ENCODE measurements around the gene PODXL.
"Not testable (repeated sequence)": the region's sequence is repeated elsewhere in the genome, so short reads cannot be mapped to it uniquely, and the experiment has no call there.

Gene PODXL

DNA sequence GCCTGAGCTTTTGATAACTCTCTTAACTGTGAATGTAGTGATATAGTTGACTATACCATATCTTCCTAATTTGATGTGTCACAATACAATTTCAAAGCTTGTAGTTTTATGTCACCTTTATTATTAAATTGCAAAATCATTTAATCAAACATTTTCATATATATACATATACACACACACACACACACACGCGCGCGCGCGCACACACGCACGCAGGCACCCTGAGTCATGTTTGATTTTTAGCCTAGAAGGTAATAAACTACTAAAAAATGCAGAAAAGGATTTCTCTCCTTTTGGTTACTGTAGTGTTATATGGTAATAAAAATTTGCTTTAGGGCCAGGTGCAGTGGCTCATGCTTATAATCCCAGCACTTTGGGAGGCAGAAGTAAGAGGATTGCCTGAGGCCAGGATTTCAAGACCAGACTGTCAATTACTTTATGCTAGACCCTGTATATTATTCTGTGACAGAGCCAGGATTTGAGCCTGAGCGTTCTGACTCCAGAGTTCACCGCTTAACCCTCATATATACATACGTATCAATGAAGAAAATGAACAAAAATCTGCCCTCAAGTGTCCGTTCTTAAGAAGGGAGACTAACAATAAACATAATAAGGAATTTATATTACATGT, 89.6 kb downstream of the PODXL start:
- Histone ChIP-seq H3K4me3 (no peak overlapping the region), H3K27ac (no peak overlapping the region)
- no peak for DNase-seq (ENCODE audit: low spot score)
- TF ChIP-seq, protein P1, sequence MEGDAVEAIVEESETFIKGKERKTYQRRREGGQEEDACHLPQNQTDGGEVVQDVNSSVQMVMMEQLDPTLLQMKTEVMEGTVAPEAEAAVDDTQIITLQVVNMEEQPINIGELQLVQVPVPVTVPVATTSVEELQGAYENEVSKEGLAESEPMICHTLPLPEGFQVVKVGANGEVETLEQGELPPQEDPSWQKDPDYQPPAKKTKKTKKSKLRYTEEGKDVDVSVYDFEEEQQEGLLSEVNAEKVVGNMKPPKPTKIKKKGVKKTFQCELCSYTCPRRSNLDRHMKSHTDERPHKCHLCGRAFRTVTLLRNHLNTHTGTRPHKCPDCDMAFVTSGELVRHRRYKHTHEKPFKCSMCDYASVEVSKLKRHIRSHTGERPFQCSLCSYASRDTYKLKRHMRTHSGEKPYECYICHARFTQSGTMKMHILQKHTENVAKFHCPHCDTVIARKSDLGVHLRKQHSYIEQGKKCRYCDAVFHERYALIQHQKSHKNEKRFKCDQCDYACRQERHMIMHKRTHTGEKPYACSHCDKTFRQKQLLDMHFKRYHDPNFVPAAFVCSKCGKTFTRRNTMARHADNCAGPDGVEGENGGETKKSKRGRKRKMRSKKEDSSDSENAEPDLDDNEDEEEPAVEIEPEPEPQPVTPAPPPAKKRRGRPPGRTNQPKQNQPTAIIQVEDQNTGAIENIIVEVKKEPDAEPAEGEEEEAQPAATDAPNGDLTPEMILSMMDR (IDR thresholded peaks at IDR 0.05), result no peak

DNA sequence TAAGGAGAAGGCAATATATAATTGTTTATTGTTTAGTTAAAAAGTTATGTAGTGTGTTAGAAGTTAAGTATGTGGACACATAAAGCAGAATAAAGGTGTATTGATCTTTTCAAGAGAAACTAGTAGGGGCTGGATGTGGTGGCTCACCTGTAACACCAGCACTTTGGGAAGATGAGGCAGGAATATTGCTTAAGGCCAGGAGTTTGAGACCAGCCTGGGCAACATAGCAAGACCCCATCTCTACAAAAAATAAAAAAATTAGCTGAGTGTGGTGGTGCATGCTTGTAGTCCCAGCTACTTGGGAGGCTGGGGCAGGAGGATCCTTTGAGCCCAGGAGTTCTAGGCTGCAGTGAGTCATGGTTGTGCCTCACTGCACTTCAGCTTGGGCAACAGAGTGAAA, 93.7 kb downstream of the PODXL start:
- not testable (repeated sequence) for DNase-seq (ENCODE audit: low spot score); H3K4me3 ChIP-seq; H3K27ac ChIP-seq

DNA sequence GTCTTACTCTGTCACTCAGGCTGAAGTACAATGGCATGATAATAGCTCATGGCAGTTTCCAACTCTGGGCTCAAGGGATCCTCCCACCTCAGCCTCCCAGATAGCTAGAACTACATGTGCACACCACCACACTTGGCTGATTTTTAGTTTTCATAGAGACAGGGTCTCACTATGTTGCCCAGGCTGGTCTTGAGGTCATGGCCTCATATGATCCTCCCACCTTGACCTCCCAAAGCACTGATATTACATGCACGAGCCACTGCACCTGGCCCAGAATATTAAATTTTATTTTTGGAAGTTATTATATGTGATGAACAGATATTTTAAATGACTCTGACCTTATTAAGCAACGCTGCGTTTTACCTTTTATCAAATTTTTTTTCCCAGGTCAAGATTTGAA, 94.4 kb downstream of the PODXL start:
- no peak overlapping the region for H3K27ac ChIP-seq
- TF ChIP-seq, protein P1 (IDR thresholded peaks at IDR 0.05), result no peak
- no peak overlapping the region for H3K4me3 ChIP-seq
- no peak for DNase-seq (ENCODE audit: low spot score)

DNA sequence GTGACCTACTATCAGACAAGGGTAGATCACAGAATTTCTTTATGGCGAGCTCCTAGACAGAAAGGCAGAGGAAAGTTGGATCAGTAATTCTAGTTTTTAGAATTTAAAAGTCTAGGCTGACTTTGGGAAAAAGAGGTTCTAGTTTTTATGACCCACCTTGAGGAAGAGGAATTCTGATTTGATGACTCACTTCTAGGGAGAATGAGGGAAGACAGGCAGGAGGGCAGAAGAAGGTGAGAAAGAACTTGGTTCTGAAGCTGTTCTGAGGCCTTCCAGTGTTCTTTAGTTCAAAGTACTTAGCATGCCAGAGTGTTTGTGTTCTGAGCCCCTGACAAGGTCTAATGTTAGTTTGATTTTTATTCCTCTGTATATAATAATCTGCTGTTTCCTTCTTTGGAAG, 97.2 kb downstream of the PODXL start:
- DNase-seq (ENCODE audit: low spot score), result no peak
- TF ChIP-seq, protein P1 (IDR thresholded peaks at IDR 0.05), result no peak
- no peak overlapping the region for H3K4me3 ChIP-seq
- H3K27ac ChIP-seq, result no peak overlapping the region

DNA sequence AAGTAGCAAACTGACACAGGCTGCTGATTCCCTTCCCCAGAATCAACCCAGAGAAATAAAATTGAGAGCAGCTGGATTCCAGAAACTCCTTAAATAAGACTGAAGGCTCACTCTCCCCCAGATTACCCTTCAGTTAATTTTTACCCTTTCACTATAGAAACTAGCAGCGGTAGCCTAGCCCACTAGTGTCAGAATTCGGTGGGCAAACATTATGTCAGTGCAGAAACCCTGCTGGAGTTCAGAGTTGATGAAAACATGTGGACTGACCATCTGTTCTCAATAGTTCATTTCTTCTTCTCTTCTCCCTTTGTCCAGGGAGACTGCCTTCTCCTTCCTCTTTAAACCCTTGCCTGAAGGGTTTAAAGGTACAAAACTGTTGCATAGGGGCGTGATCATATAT, 100.1 kb downstream of the PODXL start:
- TF ChIP-seq, protein P1 (IDR thresholded peaks at IDR 0.05), result no peak
- no peak overlapping the region for H3K4me3 ChIP-seq
- DNase-seq (ENCODE audit: low spot score), result no peak
- H3K27ac ChIP-seq, result no peak overlapping the region

DNA sequence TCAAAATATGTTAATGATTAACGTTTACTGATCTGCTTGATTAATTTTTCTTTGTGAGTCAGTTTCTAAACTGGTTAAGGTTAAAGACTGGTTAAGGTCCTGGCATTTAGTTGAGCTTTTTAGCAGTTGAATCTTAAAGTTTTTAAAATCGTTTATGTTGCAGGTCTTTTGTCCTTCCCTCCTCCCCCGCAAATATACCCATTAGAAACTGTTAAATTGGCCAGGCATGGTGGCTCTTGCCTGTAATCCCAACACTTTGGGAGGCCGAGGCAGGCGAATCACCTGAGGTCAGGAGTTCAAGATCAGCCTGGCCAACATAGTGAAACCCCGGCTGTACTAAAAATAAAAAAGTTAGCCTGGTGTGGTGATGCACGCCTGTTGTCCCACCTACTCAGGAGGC, 100.9 kb downstream of the PODXL start:
- no peak overlapping the region for H3K27ac ChIP-seq
- TF ChIP-seq, protein P1 (IDR thresholded peaks at IDR 0.05), result no peak
- no peak overlapping the region for H3K4me3 ChIP-seq
- DNase-seq (ENCODE audit: low spot score), result no peak

DNA sequence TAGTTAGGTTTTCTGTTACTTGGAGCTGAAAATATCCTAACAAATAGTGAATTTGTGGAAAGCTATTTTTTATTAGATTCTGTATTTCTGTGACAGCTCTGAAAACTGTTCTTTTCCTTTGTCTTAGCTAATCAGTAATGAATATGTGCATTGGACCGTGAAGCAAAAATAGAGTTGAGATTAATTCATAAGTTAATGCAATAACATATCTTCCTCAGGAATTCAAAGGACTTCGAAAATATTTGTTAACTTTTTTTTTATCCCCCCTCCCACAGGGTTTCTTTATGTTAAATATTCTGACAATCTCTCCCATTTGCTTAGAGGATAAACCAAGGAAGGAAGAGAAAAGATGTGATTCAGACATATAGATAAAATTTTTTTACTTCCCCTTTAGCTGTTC, 101.4 kb downstream of the PODXL start:
- DNase-seq (ENCODE audit: low spot score), result no peak
- Histone ChIP-seq H3K4me3 (no peak overlapping the region), H3K27ac (no peak overlapping the region)
- TF ChIP-seq, protein P1 (IDR thresholded peaks at IDR 0.05), result no peak

DNA sequence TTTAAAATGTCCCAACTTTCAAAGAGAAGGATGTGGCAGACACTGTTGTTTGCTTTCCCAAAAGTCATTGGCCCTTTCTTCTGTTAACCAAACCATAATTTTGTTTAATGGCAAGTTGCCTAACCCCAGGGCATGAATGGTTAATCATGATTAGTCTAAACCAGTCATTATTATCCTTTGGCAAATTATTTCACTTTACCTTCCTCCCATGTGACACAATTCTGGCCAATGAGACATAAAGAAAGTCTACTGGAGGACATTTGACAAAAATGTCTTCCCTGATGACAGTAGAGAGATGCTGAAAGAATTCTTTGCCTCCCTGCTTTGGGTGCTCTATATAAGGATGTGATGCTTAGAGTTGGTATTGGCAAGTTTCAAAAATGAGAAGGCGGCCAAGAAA, 101.9 kb downstream of the PODXL start:
- H3K4me3 ChIP-seq, result no peak overlapping the region

More for the DNA sequence above, 101.9 kb downstream of the PODXL start:
- no peak overlapping the region for H3K27ac ChIP-seq
- no peak for DNase-seq (ENCODE audit: low spot score)
- TF ChIP-seq, protein P1 (IDR thresholded peaks at IDR 0.05), result no peak

Measured in coronary artery (tissue), 2 donors.